GM19099 (cell line): ENCODE data around the gene SNURF.

ENCODE experiments used
- POLR2A ChIP-seq: IDR thresholded peaks from 3 replicates; pipeline ENCODE4 v1.6.1; 2011; ENCODE audit warnings: low read depth; ENCODE audit not compliant: insufficient read length; ENCODE audit errors: extremely low read depth

Gene SNURF

DNA sequence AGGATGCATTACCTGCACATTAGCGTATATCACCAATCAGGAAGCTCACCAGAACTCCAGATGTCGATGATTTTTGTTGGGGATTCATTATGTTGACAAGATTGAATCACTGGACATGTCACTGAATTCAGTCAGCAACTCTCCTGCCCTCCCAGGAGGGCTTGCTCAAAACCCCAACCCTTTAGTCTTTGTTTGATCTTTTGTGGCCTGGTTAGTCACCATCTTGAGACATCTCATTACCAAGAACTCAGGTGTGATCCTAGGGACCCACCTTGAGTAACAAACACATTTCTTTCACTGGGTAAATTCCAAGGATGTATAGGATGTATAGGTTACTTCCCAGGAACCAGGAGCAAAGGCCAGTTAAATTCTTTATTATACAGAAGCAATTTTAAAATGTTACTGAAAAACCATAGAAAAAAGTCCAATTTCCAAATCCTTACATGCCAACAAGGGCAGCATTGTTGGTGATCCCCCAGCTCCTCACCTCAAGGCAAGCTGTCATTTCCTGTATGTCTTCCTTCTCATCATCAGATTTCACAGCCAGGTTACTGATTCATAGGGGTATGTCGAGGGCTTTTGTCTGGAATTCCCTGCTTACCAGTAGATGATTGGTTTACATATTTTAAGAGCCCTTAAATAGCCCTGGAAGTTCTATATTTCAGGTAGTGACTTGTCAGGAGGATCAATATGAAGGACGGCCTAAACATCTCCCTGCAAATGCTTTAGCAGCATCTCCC is 11.7 kb downstream of the SNURF start:
- TF ChIP-seq POLR2A, result no peak

DNA sequence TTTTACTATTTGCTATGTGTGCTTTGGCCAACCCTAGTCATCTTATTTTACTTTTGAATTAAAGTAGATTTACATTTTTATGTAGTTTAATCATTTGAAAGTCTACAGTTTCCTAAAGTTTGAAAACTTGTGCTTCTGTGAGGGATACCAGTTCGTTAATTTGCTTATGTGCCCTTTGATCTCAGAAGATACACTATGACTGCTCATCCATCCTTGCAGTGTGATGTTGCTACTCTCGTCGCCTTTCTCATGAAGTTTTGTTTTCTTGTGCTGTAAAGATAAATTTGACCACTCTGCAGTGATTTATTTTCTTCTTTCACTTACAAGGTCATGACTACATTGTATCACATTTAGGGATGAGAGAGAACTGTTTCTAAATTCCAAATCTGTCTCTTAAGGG is 16.3 kb downstream of the SNURF start:
- no peak for TF ChIP-seq POLR2A

DNA sequence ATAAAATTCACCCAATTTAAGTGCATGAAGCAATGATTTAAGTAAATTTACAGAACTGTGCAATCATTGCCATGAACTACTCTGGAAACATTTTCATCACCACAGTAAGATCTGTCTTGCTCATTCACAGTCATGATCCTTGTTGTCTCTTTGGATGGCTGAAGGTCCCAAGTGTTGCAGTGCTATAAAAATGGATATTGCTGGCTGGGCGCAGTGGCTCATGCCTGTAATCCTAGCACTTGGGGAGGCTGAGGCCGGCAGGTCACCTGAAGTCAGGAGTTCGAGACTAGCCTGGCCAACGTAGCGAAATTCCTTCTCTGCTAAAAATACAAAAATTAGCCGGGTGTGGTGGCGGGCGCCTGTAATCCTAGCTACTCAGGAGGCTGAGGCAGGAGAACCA is 17.0 kb downstream of the SNURF start:
- no peak for TF ChIP-seq POLR2A

DNA sequence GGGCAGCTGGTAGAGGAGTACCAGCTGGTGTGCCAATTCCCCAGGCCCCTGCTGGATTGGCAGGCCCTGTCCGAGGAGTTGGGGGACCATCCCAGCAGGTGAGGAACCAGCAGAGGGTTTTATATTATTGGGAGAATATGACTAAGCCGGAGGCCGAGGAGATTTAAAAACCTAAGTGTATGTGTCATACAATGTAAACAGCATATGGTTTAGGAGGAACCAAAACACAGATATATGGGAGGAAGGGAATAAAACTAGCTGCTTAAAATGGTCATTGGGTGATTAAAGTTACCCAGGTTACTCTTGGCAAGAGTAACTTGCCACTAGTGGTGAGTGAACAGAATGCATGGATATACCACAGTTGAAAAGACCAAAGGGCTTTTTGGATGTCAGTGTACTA is 22.1 kb downstream of the SNURF start:
- TF ChIP-seq POLR2A, result no peak

DNA sequence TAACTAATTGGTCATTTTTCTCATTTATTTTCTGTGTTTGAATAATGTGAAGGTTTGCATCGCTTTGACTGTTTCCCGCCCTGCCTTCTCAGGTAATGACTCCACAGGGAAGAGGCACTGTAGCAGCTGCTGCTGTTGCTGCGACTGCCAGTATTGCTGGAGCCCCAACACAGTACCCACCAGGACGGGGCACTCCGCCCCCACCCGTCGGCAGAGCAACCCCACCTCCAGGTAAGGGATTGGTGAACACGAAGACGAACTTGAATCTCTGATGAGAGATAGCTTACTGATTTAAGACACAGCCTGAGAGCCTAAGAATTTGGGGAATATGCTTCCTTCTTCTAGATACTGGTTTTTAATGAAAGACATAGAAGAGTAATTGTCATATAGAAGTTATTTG is 22.9 kb downstream of the SNURF start:
- no peak for TF ChIP-seq POLR2A

DNA sequence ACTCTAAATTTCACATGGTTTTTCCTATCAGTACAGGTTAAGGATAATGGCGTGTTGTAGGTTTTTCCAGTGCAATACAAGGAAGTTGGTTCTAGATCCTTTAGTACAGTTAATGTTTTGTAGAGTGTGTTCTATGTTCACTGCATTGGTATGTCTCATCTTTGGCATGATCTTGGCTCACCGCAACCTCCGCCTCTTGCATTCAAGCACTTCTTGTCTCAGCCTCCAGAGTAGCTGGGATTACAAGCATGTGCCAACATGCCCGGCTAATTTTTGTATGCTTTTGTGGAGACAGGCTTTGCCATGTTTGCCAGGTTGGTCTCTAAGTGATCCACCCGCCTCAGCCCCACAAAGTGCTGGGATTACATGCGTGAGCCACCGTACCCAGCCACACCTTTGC is 30.4 kb downstream of the SNURF start:
- no peak for TF ChIP-seq POLR2A

DNA sequence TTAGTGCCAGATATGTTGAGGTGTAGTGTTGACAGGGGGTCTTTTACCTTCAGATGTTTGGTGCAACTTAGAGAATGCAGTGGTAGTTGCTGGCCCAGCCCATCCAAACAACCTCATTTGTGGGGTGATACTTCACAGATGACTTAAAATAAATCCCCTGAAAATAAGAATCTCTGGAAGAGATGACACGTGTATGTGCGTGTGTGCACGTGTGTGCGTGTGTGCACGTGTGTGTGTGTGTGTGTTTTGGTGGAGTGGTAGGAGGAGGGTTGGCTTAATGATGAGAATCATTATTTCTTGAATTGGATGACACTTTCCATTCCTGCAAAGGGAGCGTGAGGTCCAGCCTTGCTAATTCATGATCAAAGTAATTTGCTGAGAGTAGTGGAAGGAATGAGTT is 31.9 kb downstream of the SNURF start:
- no peak for TF ChIP-seq POLR2A
